ENCODE results near the gene C2CD2L. TPM values are rescaled to one million over a fixed set of nuclear protein-coding genes. Genes with fewer than 3 reads are reported as not detected.

C2CD2L gene
- total and polyA plus RNA-seq, 2 donors (not counting 3 experiments of a cell fraction or from before 2014, with no cell fraction given) = 9.1 to 10.4 TPM

DNA sequence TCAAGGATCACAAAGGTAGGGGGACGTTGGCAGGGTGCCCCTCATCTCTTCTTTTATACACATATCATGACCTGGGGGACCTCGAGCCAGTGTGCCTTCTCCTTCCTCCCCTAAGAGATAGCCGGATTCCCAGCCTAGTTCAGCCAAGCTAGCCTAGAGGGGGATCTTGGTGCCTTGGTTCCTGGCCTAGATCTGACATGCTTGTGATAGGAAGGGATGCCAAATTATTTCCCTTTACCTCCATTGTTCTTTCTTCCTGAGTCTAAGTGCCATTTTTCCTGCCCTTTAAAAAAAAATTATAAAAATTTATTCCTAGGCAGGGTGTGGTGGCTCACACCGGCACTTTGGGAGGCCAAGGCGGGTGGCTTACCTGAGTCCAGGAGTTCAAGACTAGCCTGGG lies 7.2 kb downstream of the C2CD2L start:
- no peak for DNase-seq (ENCODE audit: low read depth, low spot score)
- CTCF ChIA-PET = interaction anchor here (1.2 kb wide), 1 partner anchor 12 kb away, joined by 3 read pairs; no protein-coding TSS in a partner anchor

More for the DNA sequence above, 7.2 kb downstream of the C2CD2L start:
- TF ChIP-seq CTCF (IDR thresholded peaks at IDR 0.05; ENCODE audit: extremely low read depth in 1 of 2, insufficient read depth in 1 of 2, low read depth in 1 of 2, low read length in 2 of 2) (no peak), FOS (IDR thresholded peaks at IDR 0.05; ENCODE audit: borderline replicate concordance, insufficient read depth, low read length) (no peak), POLR2A (IDR thresholded peaks at IDR 0.05; ENCODE audit: low read depth, low read length) (no peak), MAX (IDR thresholded peaks at IDR 0.05; ENCODE audit: insufficient read depth, insufficient read length) (no peak), JUN (IDR thresholded peaks at IDR 0.05; ENCODE audit: borderline replicate concordance, insufficient read depth, insufficient read length, low read depth) (no peak), MYC (IDR thresholded peaks at IDR 0.05; ENCODE audit: low read depth, low read length) (no peak), POLR2AphosphoS5 (IDR thresholded peaks at IDR 0.05; ENCODE audit: insufficient read depth, low read depth, low read length) (no peak), EZH2 (IDR thresholded peaks at IDR 0.05; ENCODE audit: borderline replicate concordance, low read depth, low read length, severe bottlenecking) (no peak), GATA2 (IDR thresholded peaks at IDR 0.05; ENCODE audit: insufficient read depth, insufficient read length, low read depth, low read length) (no peak)
- POLR2A ChIA-PET = no interaction called here
- Histone ChIP-seq H2AFZ (ENCODE audit: low read depth, low read length) (no peak overlapping the region), H3K27me3 (ENCODE audit: control insufficient read depth in 2 of 2, insufficient read depth in 2 of 2, low read length in 2 of 2) (no peaks in the 10 kb centered on the region), H3K4me3 (replicated peaks in 1 of 3; ENCODE audit: insufficient read depth in 1 of 3, low read depth in 1 of 3, low read length in 3 of 3) (no peak overlapping the region), H3K9ac (replicated peaks; ENCODE audit: extremely low read depth, insufficient read depth, low read length) (no peak overlapping the region), H3K9me3 (replicated peaks; ENCODE audit: control insufficient read depth, insufficient read depth, low read length) (no peaks in the 10 kb centered on the region), H4K20me1 (replicated peaks; ENCODE audit: control insufficient read depth, extremely low read depth, insufficient read depth, low read length) (no peaks in the 10 kb centered on the region), H3K36me3 (ENCODE audit: control insufficient read depth in 2 of 2, extremely low read depth in 1 of 2, insufficient read depth in 2 of 2, low read length in 2 of 2) (peaks cover 7 to 27% of the 10 kb centered on the region in 2 experiments), H3K4me2 (ENCODE audit: insufficient read depth, low read length) (no peak overlapping the region), H3K79me2 (ENCODE audit: control insufficient read depth, insufficient read depth, low read length) (no peaks in the 10 kb centered on the region), H3K4me1 (ENCODE audit: control insufficient read depth, extremely low read depth, insufficient read depth, low read length) (peaks cover 5% of the 10 kb centered on the region), H3K27ac (ENCODE audit: insufficient read depth, low read depth, low read length) (no peak overlapping the region), H3K9me1 (replicated peaks; ENCODE audit: control insufficient read depth, extremely low read depth, insufficient read depth, low read length) (no peaks in the 10 kb centered on the region)
- dilution Hi-C loops (cut with MboI; ENCODE audit: extremely low pct_ligation_motif_present, low sequenced_read_pairs) = no loop called here
- no TSS peak for BruUV-seq (replicated peaks)
- FAIRE-seq = peak; percentile 55
- intact Hi-C loops (cut with micrococcal nuclease) = no loop called here
